Measurements from ENCODE around the gene PLPP4.

DNA sequence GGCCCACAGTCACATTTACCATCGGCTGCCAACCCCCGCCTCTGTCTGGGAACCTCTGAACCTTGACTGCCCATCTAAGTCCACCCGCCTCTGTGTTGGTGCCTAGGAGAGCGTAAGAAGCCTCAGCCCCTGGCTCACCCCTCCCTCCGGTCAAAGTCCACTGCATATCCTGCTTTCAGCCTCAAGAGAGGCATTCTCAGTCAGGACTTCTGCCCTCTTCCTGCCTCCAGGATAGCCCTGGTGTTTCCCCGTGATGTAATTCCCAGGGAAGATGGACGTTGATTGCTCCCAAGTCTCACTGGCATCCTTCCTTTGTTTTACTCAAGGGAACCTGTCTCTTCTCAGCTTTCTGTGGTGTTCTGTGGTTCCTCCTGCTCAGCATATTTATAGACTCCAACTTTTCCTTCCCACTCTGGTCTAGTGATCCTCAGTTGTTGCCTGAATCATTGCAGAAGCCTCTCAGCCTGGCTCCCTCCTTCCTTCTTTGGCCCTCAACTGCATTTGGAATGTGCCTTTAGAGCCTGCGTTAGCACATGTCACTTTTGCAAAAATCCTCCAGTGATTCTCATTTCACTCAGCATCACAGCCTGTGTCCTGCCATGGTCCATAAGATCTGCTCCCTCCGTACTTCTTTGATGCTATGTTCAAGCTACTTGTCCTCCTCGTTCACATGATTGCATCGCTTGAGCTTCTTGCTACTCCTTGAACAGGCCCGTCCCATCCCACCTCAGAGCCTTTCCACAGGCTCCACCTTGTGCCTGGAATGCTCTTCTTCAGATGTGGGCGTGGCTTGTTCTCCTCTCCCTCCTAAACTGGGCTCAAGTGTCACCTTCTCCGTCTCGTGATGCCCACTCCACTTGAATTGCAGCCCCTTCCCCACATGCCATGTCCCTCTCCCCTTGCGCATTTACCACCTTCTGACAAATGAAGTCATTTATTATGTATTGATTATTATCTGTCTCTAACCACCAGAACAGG is 124.2 kb downstream of the PLPP4 start:
- TF ChIP-seq, protein P1, sequence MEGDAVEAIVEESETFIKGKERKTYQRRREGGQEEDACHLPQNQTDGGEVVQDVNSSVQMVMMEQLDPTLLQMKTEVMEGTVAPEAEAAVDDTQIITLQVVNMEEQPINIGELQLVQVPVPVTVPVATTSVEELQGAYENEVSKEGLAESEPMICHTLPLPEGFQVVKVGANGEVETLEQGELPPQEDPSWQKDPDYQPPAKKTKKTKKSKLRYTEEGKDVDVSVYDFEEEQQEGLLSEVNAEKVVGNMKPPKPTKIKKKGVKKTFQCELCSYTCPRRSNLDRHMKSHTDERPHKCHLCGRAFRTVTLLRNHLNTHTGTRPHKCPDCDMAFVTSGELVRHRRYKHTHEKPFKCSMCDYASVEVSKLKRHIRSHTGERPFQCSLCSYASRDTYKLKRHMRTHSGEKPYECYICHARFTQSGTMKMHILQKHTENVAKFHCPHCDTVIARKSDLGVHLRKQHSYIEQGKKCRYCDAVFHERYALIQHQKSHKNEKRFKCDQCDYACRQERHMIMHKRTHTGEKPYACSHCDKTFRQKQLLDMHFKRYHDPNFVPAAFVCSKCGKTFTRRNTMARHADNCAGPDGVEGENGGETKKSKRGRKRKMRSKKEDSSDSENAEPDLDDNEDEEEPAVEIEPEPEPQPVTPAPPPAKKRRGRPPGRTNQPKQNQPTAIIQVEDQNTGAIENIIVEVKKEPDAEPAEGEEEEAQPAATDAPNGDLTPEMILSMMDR (CRISPR knock-in tag; IDR thresholded peaks at IDR 0.05) = no peak
- TF ChIP-seq ZNF530 (CRISPR knock-in tag; IDR thresholded peaks at IDR 0.05; ENCODE audit: low read depth) (no peak), KDM1A (CRISPR knock-in tag; IDR thresholded peaks at IDR 0.05) (no peak), NFIC (IDR thresholded peaks at IDR 0.05; ENCODE audit: low read length) (no peak), FOXP1 (IDR thresholded peaks at IDR 0.05) (no peak), FOXP1 (CRISPR knock-in tag; IDR thresholded peaks at IDR 0.05) (no peak), KDM5A (IDR thresholded peaks at IDR 0.05; ENCODE audit: borderline replicate concordance, low read length) (no peak), MAFG (CRISPR knock-in tag; IDR thresholded peaks at IDR 0.05) (no peak)
- TF ChIP-seq, protein P2, sequence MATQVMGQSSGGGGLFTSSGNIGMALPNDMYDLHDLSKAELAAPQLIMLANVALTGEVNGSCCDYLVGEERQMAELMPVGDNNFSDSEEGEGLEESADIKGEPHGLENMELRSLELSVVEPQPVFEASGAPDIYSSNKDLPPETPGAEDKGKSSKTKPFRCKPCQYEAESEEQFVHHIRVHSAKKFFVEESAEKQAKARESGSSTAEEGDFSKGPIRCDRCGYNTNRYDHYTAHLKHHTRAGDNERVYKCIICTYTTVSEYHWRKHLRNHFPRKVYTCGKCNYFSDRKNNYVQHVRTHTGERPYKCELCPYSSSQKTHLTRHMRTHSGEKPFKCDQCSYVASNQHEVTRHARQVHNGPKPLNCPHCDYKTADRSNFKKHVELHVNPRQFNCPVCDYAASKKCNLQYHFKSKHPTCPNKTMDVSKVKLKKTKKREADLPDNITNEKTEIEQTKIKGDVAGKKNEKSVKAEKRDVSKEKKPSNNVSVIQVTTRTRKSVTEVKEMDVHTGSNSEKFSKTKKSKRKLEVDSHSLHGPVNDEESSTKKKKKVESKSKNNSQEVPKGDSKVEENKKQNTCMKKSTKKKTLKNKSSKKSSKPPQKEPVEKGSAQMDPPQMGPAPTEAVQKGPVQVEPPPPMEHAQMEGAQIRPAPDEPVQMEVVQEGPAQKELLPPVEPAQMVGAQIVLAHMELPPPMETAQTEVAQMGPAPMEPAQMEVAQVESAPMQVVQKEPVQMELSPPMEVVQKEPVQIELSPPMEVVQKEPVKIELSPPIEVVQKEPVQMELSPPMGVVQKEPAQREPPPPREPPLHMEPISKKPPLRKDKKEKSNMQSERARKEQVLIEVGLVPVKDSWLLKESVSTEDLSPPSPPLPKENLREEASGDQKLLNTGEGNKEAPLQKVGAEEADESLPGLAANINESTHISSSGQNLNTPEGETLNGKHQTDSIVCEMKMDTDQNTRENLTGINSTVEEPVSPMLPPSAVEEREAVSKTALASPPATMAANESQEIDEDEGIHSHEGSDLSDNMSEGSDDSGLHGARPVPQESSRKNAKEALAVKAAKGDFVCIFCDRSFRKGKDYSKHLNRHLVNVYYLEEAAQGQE (IDR thresholded peaks at IDR 0.05; ENCODE audit: borderline replicate concordance in 1 of 2, low read depth in 1 of 2, low read length in 2 of 2) = no peak

Data from HepG2 (cell line).